GM18526 (cell line): ENCODE data around the gene TDRKH.

Source experiments
- POLR2A ChIP-seq: IDR thresholded peaks from 3 replicates; pipeline ENCODE4 v1.6.1; 2011; ENCODE audit not compliant: insufficient read length; ENCODE audit errors: extremely low read depth

Gene TDRKH

GRCh38 chr1:151814426-151814825, 24.1 kb upstream of the TDRKH start:
- TF ChIP-seq POLR2A = no peak

- no peak for TF ChIP-seq POLR2A
Observed at GRCh38 chr1:151813271-151813977, 23.1 kb upstream of the TDRKH start.

GRCh38 chr1:151811181-151811580, 20.9 kb upstream of the TDRKH start:
- no peak for TF ChIP-seq POLR2A

GRCh38 chr1:151809985-151810556, 19.8 kb upstream of the TDRKH start:
- no peak for TF ChIP-seq POLR2A

- TF ChIP-seq POLR2A = no peak
Observed at GRCh38 chr1:151809290-151809984, 19.1 kb upstream of the TDRKH start.

- TF ChIP-seq POLR2A = no peak
Observed at GRCh38 chr1:151807766-151808165, 17.5 kb upstream of the TDRKH start.

GRCh38 chr1:151807131-151807530, 16.8 kb upstream of the TDRKH start:
- TF ChIP-seq POLR2A = no peak

GRCh38 chr1:151806170-151806569, 15.9 kb upstream of the TDRKH start:
- no peak for TF ChIP-seq POLR2A

- no peak for TF ChIP-seq POLR2A
Observed at GRCh38 chr1:151805066-151805820, 14.9 kb upstream of the TDRKH start, which contains the start of gene LINGO4. Gene LINGO4, minus strand, starts transcription at chr1:151805419. Its CDS starts 2,715 bp downstream, at chr1:151802704.

GRCh38 chr1:151803915-151804314, 13.6 kb upstream of the TDRKH start:
- no peak for TF ChIP-seq POLR2A

- TF ChIP-seq POLR2A = no peak
Observed at GRCh38 chr1:151803164-151803563, 12.9 kb upstream of the TDRKH start.

- no peak for TF ChIP-seq POLR2A
Observed at GRCh38 chr1:151802372-151802771, 12.1 kb upstream of the TDRKH start.

- TF ChIP-seq POLR2A = no peak
Observed at GRCh38 chr1:151801846-151802245, 11.5 kb upstream of the TDRKH start.

GRCh38 chr1:151801310-151801820, 11.1 kb upstream of the TDRKH start:
- no peak for TF ChIP-seq POLR2A

- no peak for TF ChIP-seq POLR2A
Observed at GRCh38 chr1:151800830-151801229, 10.5 kb upstream of the TDRKH start.
